GM18498 (cell line): ENCODE results near the gene BNIP5.
"Not testable (repeated sequence)": the region's sequence is repeated elsewhere in the genome, so short reads cannot be mapped to it uniquely, and the experiment has no call there.

ENCODE experiments used
- ATAC-seq: cut with Tn5 transposase; IDR thresholded peaks from one replicate; pipeline ENCODE4 v1.9.1; 2021; ENCODE audit warnings: mild to moderate bottlenecking, moderate library complexity; ENCODE audit not compliant: unreplicated experiment

BNIP5 gene

GRCh38 chr6:36367743-36368142, 31.1 kb upstream of the BNIP5 start:
- no peak for ATAC-seq

- ATAC-seq: peak; percentile 56
Measured at GRCh38 chr6:36364669-36365479, 28.2 kb upstream of the BNIP5 start.

GRCh38 chr6:36364061-36364635, 27.5 kb upstream of the BNIP5 start:
- ATAC-seq: not testable (repeated sequence)

GRCh38 chr6:36363371-36363752, 26.7 kb upstream of the BNIP5 start:
- ATAC-seq: not testable (repeated sequence)

- ATAC-seq: no peak
Measured at GRCh38 chr6:36362551-36363370, 26.1 kb upstream of the BNIP5 start.

- ATAC-seq: no peak
Measured at GRCh38 chr6:36361071-36361470, 24.4 kb upstream of the BNIP5 start.

GRCh38 chr6:36360241-36361054, 23.8 kb upstream of the BNIP5 start:
- no peak for ATAC-seq

GRCh38 chr6:36358226-36358915, 21.7 kb upstream of the BNIP5 start:
- ATAC-seq: no peak

- ATAC-seq: no peak
Measured at GRCh38 chr6:36357872-36358225, 21.2 kb upstream of the BNIP5 start.

- ATAC-seq: no peak
Measured at GRCh38 chr6:36355819-36356218, 19.1 kb upstream of the BNIP5 start.

- ATAC-seq: no peak
Measured at GRCh38 chr6:36353411-36353915, 16.8 kb upstream of the BNIP5 start.

GRCh38 chr6:36352477-36353157, 15.9 kb upstream of the BNIP5 start:
- no peak for ATAC-seq

- no peak for ATAC-seq
Measured at GRCh38 chr6:36350681-36351571, 14.2 kb upstream of the BNIP5 start.

- no peak for ATAC-seq
Measured at GRCh38 chr6:36350082-36350481, 13.4 kb upstream of the BNIP5 start.

GRCh38 chr6:36349240-36349639, 12.6 kb upstream of the BNIP5 start:
- ATAC-seq: no peak

- no peak for ATAC-seq
Measured at GRCh38 chr6:36347621-36348020, 10.9 kb upstream of the BNIP5 start.

GRCh38 chr6:36346486-36347273, 10.0 kb upstream of the BNIP5 start:
- ATAC-seq: no peak
